GM20431 (cell line): Measurements from ENCODE around the gene ART1.
"Not testable (repeated sequence)": the region's sequence is repeated elsewhere in the genome, so short reads cannot be mapped to it uniquely, and the experiment has no call there.

Experiments
- in situ Hi-C: fragments of 300-500 bp; cut with MseI, MboI; formaldehyde crosslinking; loops from one replicate; pipeline ENCODE4 v1.15.0; 2020; ENCODE audit warnings: low sequenced_read_pairs; ENCODE audit not compliant: unreplicated experiment

The ART1 gene

DNA sequence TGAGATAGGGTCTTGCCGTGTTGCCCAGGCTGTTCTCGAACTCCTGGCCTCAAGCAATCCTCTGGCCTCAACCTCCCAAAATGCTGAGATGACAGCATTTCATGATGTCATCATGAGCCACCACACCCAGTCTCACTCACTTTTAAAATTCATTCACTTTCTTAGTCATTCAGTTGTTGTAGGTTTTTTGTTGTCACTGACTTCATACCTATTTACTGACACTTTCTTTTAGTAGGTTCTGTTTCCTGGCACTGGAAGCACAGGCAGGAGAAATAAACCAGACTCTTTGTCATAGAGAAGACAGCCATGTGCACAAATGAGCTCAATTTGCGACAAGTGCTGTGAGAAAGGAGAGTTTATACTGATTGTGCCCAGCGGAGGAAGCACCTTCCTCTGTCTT lies 13.6 kb upstream of the ART1 start:
- in situ Hi-C loops, result no loop called here

GRCh38 chr11:3632070-3632660 lies 12.8 kb upstream of the ART1 start:
- in situ Hi-C loops, result no loop called here

GRCh38 chr11:3635641-3636375 lies 9.1 kb upstream of the ART1 start:
- in situ Hi-C loops, result no loop called here

DNA sequence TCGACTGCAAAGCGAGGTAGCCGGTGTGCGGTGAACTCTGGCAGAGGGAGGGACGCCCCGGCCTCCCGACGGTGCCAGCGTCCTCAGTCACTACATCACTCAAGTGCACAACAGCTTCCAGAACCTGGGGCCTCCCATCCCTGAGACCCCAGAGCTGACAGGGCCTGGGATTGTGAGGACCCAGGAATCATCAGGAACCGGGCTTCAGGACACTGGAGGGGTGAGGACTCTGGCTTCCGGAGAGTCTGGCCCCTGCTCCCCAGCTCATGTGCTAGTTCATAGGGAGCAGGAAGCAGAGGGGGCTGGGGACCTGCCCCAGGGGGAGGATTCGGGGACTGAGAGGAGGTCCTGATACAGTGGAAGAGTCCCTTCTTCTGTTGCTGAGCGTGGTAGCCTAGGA lies 7.7 kb upstream of the ART1 start:
- in situ Hi-C loops, result no loop called here

GRCh38 chr11:3638513-3638912 lies 6.4 kb upstream of the ART1 start:
- in situ Hi-C loops, result no loop called here

DNA sequence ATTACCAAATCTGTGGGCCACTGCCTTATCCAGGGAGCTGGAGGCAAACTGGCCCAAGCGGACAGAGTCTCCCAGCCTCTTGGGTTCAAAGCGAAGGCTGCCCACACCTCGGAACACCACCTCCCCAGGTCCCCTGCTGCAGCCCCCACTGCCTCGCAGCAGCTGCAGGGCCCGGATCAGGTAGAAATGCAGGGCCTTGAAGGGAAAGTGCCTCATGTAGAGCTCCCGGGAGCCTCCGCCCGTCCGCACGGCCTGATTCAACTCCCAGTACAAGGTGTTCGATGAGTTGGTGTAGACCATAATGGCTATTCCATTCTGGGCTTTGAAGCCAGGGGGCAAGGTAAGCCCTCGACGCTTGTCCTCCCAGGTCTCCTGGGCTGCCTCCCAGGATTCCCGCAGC lies 5.1 kb upstream of the ART1 start:
- in situ Hi-C loops, result no loop called here

DNA sequence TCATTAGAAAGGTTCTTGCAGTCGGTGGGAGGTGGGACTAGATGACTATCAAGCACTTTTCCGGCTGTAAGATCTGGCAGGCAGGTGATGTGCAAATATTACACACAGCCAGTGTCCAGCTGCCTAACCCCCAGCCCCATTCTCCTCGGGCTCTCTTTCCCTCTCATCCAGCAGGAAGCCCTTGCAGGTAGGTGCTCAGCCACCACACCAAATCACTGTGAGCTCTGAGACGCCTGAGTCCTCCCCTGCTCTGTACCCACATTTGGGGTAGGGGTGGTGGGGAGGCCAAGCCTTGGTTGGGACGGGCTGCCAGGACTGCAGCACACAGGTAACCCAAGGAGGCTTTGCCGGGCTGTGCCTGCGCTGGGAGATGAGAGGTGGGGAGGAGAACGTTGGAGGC lies 3.7 kb upstream of the ART1 start:
- in situ Hi-C loops, result no loop called here

DNA sequence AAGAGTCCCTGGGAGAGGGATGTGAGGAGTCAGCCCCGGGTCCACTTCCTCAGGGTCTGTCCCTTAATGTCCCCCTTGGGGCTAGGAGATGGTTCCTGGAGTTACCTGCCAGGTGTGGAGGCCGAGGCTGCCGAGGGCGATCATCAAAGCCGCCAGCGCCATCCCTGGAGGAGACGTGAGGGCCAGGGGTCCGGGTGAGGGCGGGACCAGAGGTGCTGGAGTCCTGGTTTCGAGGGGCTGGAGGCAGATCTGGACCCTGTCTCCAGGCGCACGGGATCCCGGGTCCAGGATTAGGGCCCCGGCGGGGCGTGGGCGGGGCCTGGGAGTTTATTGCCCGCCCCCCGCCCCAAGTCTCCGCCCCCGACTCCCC lies 3.2 kb upstream of the ART1 start, which contains the start of gene ART5:
TSS of gene ART5 (minus strand) at position 292 of the 370 bp plus-strand sequence. CDS start at position 162, 130 bp downstream.
- in situ Hi-C loops, result no loop called here

GRCh38 chr11:3642071-3642951 lies 2.6 kb upstream of the ART1 start:
- in situ Hi-C loops, result no loop called here

DNA sequence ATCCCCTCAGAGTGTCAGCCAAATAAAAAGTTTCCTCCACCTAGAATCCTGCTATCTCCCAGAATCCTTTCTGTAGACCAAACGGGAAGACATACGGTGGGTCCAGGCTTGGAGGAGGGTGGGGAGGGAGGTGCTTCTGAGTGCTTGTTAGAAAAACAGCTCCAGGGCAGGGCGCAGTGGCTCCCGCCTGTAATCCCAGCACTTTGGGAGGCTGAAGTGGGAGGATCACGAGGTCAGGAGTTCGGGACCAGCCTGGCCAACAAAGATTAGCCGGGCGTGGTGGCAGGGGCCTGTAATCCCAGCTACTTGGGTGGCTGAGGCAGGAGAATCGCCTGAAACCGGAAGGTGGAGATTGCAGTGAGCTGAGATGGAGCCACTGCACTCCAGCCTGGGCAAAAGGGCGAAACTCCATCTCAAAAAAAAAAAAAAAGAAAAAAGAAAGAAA lies 1.8 kb upstream of the ART1 start:
- in situ Hi-C loops, result not testable (repeated sequence)

GRCh38 chr11:3645552-3645951 lies 624 bp downstream of the ART1 start:
- in situ Hi-C loops, result no loop called here

DNA sequence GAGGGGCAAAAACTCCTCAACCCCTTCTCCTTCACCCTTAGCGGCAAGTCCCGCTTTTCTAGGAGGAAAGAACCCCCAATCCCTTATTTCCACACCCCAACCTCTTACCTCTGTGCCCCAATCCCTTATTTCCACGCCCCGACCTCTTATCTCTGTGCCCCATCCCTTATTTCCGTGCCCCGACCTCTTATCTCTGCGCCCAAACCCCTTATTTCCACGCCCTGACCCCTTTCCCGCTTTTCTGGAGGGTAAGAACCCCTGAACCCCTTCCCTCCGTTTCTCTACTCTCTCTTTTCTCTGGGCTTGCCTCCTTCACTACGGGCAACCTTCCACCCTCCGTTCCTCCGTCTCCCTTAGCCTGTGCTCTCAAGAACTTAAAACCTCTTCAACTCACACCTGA lies 3.9 kb downstream of the ART1 start:
- in situ Hi-C loops, result not testable (repeated sequence)

DNA sequence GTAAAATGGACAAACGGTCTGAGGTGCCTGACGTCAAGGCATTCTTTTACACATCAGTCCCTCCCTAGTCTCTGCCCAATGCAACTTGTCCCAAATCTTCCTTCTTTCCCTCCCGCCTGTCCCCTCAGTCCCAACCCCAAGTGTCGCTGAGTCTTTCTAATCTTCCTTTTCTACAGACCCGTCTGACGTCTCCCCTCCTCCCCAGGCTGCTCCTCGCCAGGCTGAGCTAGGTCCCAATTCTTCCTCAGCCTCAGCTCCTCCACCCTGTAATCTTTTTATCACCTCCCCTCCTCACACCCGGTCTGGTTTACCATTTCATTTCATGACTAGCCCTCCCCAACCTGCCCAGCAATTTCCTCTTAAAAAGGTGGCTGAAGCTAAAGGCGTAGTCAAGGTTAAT lies 4.4 kb downstream of the ART1 start:
- in situ Hi-C loops, result not testable (repeated sequence)

- in situ Hi-C loops, result not testable (repeated sequence)
These were observed 7.6 kb downstream of the ART1 start for GRCh38 chr11:3652514-3652913.

DNA sequence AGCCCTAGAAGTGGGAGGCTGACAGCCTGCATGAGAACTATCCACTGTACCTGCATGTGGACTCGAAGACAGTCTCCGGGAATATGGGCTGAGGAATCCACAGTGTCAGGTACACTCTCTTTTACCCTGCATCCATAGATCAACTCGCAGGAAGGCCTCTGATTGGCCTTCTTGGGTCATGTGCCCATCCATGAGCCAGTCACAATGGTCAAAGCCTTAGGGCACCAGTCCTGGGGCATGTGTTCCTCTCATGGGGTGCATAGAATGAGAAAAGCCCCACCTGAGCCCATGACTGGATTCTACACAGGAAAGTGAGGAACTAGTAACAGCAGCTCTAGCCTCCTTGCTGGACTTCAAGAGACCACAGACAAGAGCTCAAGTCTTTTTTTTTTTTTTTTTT lies 10.6 kb downstream of the ART1 start:
- in situ Hi-C loops, result no loop called here

GRCh38 chr11:3657331-3657730 lies 12.4 kb downstream of the ART1 start:
- in situ Hi-C loops, result not testable (repeated sequence)

GRCh38 chr11:3658252-3658651 lies 13.3 kb downstream of the ART1 start:
- in situ Hi-C loops, result no loop called here

DNA sequence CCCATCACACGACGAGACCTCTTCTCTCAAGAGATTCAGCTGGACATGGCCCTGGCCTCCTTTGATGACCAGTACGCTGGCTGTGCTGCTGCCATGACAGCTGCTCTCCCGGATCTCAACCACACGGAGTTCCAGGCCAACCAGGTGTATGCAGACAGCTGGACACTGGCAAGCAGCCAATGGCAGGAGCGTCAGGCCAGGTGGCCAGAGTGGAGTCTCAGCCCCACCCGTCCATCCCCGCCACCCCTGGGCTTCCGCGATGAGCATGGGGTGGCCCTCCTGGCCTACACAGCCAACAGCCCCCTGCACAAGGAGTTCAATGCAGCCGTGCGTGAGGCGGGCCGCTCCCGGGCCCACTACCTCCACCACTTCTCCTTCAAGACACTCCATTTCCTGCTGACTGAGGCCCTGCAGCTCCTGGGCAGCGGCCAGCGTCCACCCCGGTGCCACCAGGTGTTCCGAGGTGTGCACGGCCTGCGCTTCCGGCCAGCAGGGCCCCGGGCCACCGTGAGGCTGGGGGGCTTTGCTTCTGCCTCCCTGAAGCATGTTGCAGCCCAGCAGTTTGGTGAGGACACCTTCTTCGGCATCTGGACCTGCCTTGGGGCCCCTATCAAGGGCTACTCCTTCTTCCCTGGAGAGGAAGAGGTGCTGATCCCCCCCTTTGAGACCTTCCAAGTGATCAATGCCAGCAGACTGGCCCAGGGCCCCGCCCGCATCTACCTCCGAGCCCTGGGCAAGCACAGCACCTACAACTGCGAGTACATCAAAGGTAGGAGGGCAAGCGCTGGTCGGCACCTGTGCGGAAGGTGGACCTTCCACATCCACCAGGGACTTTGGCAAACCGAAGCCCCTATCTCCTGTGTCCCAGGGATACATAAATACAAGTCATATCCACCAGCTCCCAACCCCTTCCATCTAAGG lies 14.9 kb downstream of the ART1 start:
- in situ Hi-C loops, result no loop called here

- in situ Hi-C loops, result no loop called here
These were observed 16.0 kb downstream of the ART1 start for GRCh38 chr11:3660960-3661359.

- in situ Hi-C loops, result no loop called here
These were observed 17.9 kb downstream of the ART1 start for GRCh38 chr11:3662856-3663255.
